Fibroblast of lung (primary cell): ENCODE results near the gene TNRC18.

Source experiments
- EZH2 ChIP-seq: IDR thresholded peaks from 2 replicates; pipeline ENCODE4 v1.5.1; 2012; ENCODE audit warnings: low read length, control low read depth, mild to moderate bottlenecking; ENCODE audit errors: missing control alignments
- TF ChIP-seq, protein P1 (sequence below), 2 donors: IDR thresholded peaks in 1 of 2; conservative IDR thresholded peaks in 1 of 2; 1 replicate in 1 of 2; 2 replicates in 1 of 2; pipeline ENCODE4 v1.5.1; 2011 to 2012; ENCODE audit warnings: low read length in 2 of 2, control low read depth in 1 of 2, inconsistent platforms in 1 of 2, low read depth in 1 of 2, mild to moderate bottlenecking in 1 of 2

DNA sequence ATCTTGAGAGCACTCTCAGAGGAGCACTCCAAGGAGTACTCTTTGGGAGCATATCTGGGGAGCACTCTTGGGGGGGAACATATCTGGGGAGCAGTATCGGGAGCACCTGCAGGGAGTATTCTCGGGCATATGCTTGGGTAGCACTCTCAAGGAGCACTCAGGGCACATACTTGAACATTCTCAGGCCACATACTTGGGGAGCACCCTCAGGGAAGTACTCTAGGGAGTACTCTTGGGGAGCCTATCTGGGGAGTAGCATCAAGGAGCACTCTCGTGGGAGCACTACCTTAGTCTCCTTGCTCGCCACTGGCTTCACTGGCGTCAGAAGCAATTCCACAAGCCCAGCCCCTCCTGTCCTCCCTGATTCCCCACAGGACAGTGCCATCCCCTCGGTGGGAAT, 31.5 kb upstream of the TNRC18 start:
- TF ChIP-seq, protein P1, sequence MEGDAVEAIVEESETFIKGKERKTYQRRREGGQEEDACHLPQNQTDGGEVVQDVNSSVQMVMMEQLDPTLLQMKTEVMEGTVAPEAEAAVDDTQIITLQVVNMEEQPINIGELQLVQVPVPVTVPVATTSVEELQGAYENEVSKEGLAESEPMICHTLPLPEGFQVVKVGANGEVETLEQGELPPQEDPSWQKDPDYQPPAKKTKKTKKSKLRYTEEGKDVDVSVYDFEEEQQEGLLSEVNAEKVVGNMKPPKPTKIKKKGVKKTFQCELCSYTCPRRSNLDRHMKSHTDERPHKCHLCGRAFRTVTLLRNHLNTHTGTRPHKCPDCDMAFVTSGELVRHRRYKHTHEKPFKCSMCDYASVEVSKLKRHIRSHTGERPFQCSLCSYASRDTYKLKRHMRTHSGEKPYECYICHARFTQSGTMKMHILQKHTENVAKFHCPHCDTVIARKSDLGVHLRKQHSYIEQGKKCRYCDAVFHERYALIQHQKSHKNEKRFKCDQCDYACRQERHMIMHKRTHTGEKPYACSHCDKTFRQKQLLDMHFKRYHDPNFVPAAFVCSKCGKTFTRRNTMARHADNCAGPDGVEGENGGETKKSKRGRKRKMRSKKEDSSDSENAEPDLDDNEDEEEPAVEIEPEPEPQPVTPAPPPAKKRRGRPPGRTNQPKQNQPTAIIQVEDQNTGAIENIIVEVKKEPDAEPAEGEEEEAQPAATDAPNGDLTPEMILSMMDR (conservative IDR thresholded peaks at IDR 0.05 in 1 of 2, IDR thresholded peaks at IDR 0.05 in 1 of 2; ENCODE audit: low read depth in 1 of 2, low read length in 2 of 2) = no peak
- TF ChIP-seq EZH2 = no peak
